ENCODE data around the gene ST7.

ST7 gene

GRCh38 chr7:117066668-117067067, 113.4 kb downstream of the ST7 start:
- no peak for DNase-seq (ENCODE audit: low spot score)

GRCh38 chr7:117067340-117067739, 114.0 kb downstream of the ST7 start:
- DNase-seq (ENCODE audit: low spot score), result no peak

GRCh38 chr7:117068511-117069145, 115.3 kb downstream of the ST7 start:
- no peak for DNase-seq (ENCODE audit: low spot score)

- DNase-seq (ENCODE audit: low spot score), result no peak
Observed at GRCh38 chr7:117069379-117069778, 116.1 kb downstream of the ST7 start.

GRCh38 chr7:117071551-117071950, 118.2 kb downstream of the ST7 start:
- DNase-seq (ENCODE audit: low spot score), result no peak

- DNase-seq (ENCODE audit: low spot score), result peak; percentile 64
Observed at GRCh38 chr7:117072620-117073118, 119.4 kb downstream of the ST7 start.

GRCh38 chr7:117074378-117074777, 121.1 kb downstream of the ST7 start:
- DNase-seq (ENCODE audit: low spot score), result no peak

GRCh38 chr7:117075934-117076333, 122.6 kb downstream of the ST7 start:
- no peak for DNase-seq (ENCODE audit: low spot score)

GRCh38 chr7:117076426-117076943, 123.2 kb downstream of the ST7 start:
- no peak for DNase-seq (ENCODE audit: low spot score)

GRCh38 chr7:117077658-117078057, 124.4 kb downstream of the ST7 start:
- no peak for DNase-seq (ENCODE audit: low spot score)

- DNase-seq (ENCODE audit: low spot score), result no peak
Observed at GRCh38 chr7:117082647-117083046, 129.3 kb downstream of the ST7 start.

GRCh38 chr7:117083648-117084047, 130.3 kb downstream of the ST7 start:
- DNase-seq (ENCODE audit: low spot score), result no peak

GRCh38 chr7:117084286-117084685, 131.0 kb downstream of the ST7 start:
- DNase-seq (ENCODE audit: low spot score), result no peak

- no peak for DNase-seq (ENCODE audit: low spot score)
Observed at GRCh38 chr7:117085275-117085674, 132.0 kb downstream of the ST7 start.

- peak; percentile 26 for DNase-seq (ENCODE audit: low spot score)
Observed at GRCh38 chr7:117085769-117086463, 132.6 kb downstream of the ST7 start.

GRCh38 chr7:117086788-117087187, 133.5 kb downstream of the ST7 start:
- no peak for DNase-seq (ENCODE audit: low spot score)

GRCh38 chr7:117087639-117088396, 134.5 kb downstream of the ST7 start:
- DNase-seq (ENCODE audit: low spot score), result no peak

GRCh38 chr7:117088623-117089194, 135.4 kb downstream of the ST7 start:
- no peak for DNase-seq (ENCODE audit: low spot score)

- no peak for DNase-seq (ENCODE audit: low spot score)
Observed at GRCh38 chr7:117090791-117091190, 137.5 kb downstream of the ST7 start.

- peak; percentile 14 for DNase-seq (ENCODE audit: low spot score)
Observed at GRCh38 chr7:117091721-117092120, 138.4 kb downstream of the ST7 start.

GRCh38 chr7:117092785-117093184, 139.5 kb downstream of the ST7 start:
- no peak for DNase-seq (ENCODE audit: low spot score)

GRCh38 chr7:117094457-117094856, 141.2 kb downstream of the ST7 start:
- no peak for DNase-seq (ENCODE audit: low spot score)
